SK-N-SH treated with all-trans-retinoic acid at 6 μM for 48 hours (cell line): Measurements from ENCODE around the gene GNPDA2.
"Not testable (repeated sequence)": the region's sequence is repeated elsewhere in the genome, so short reads cannot be mapped to it uniquely, and the experiment has no call there.

ENCODE experiments used
- ATAC-seq: fragments of 200-7000 bp; cut with Tn5 transposase; 3 replicates; pipeline ENCODE4 v1.9.1; 2020; ENCODE audit warnings: mild to moderate bottlenecking, moderate library complexity
- ARNTL ChIP-seq: fragments of 450-650 bp; formaldehyde crosslinking; IDR thresholded peaks from 2 replicates; pipeline ENCODE4 v1.5.0; 2020; ENCODE audit warnings: low read depth, mild to moderate bottlenecking, moderate library complexity, borderline replicate concordance
- BACH2 ChIP-seq: fragments of 250-450 bp; sonication (Bioruptor Pico); IDR thresholded peaks from 2 replicates; pipeline ENCODE4 v1.9.0; 2021; ENCODE audit warnings: mild to moderate bottlenecking, borderline replicate concordance
- CSDC2 ChIP-seq: fragments of 250-450 bp; sonication (Bioruptor Pico); IDR thresholded peaks from 2 replicates; pipeline ENCODE4 v1.5.0; 2020; ENCODE audit warnings: mild to moderate bottlenecking, moderate library complexity
- CSRNP3 ChIP-seq: fragments of 250-450 bp; sonication (Bioruptor Pico); IDR thresholded peaks from 2 replicates; pipeline ENCODE4 v1.5.1; 2021; ENCODE audit warnings: mild to moderate bottlenecking, moderate library complexity
- ESRRG ChIP-seq: fragments of 250-450 bp; sonication (Bioruptor Pico); IDR thresholded peaks from 2 replicates; pipeline ENCODE4 v1.6.1; 2021; ENCODE audit warnings: mild to moderate bottlenecking
- ISL1 ChIP-seq: fragments of 250-450 bp; sonication (Bioruptor Pico); IDR thresholded peaks from 2 replicates; pipeline ENCODE4 v2.1.2; 2022; ENCODE audit warnings: mild to moderate bottlenecking, moderate library complexity
- OSR1 ChIP-seq: fragments of 250-450 bp; sonication (Bioruptor Pico); IDR thresholded peaks from 2 replicates; pipeline ENCODE4 v1.8.0; 2022; ENCODE audit warnings: moderate library complexity, mild to moderate bottlenecking, inconsistent platforms
- PPARA ChIP-seq: fragments of 250-450 bp; sonication (Bioruptor Pico); IDR thresholded peaks from 2 replicates; pipeline ENCODE4 v1.5.0; 2020; ENCODE audit warnings: mild to moderate bottlenecking, borderline replicate concordance
- SNAI2 ChIP-seq: fragments of 250-450 bp; sonication (Bioruptor Pico); IDR thresholded peaks from 2 replicates; pipeline ENCODE4 v1.5.0; 2020; ENCODE audit warnings: mild to moderate bottlenecking, moderate library complexity
- TCF4 ChIP-seq: fragments of 250-450 bp; sonication (Bioruptor Pico); IDR thresholded peaks from 2 replicates; pipeline ENCODE4 v1.8.0; 2021; ENCODE audit warnings: mild to moderate bottlenecking, moderate library complexity, borderline replicate concordance
- TOX ChIP-seq: fragments of 250-450 bp; sonication (Bioruptor Pico); IDR thresholded peaks from 2 replicates; pipeline ENCODE4 v1.8.0; 2021; ENCODE audit warnings: mild to moderate bottlenecking, moderate library complexity, borderline replicate concordance
- ZC3H10 ChIP-seq: fragments of 250-450 bp; sonication (Bioruptor Pico); IDR thresholded peaks from 2 replicates; pipeline ENCODE4 v1.5.1; 2021; ENCODE audit warnings: mild to moderate bottlenecking, moderate library complexity
- ZFP3 ChIP-seq: fragments of 250-450 bp; sonication (Bioruptor Pico); IDR thresholded peaks from 2 replicates; pipeline ENCODE4 v1.5.0; 2020; ENCODE audit warnings: mild to moderate bottlenecking, moderate library complexity
- ZNF70 ChIP-seq: fragments of 450-650 bp; formaldehyde crosslinking; IDR thresholded peaks from 2 replicates; pipeline ENCODE4 v1.5.0; 2020; ENCODE audit warnings: mild to moderate bottlenecking, moderate library complexity
- TF ChIP-seq, protein P1 (sequence below): fragments of 250-450 bp; sonication (Bioruptor Pico); IDR thresholded peaks from 2 replicates; pipeline ENCODE4 v1.8.0; 2020; ENCODE audit warnings: mild to moderate bottlenecking, moderate library complexity, borderline replicate concordance
- TF ChIP-seq, protein P2 (sequence below): fragments of 250-450 bp; sonication (Bioruptor Pico); IDR thresholded peaks from 2 replicates; pipeline ENCODE4 v1.8.0; 2021; ENCODE audit warnings: low read depth, mild to moderate bottlenecking, moderate library complexity, borderline replicate concordance
- TF ChIP-seq, protein P3 (sequence below): fragments of 250-450 bp; sonication (Bioruptor Pico); IDR thresholded peaks from 2 replicates; pipeline ENCODE4 v1.5.0; 2020; ENCODE audit warnings: mild to moderate bottlenecking, moderate library complexity
- TF ChIP-seq, protein P4 (sequence below): fragments of 250-450 bp; sonication (Bioruptor Pico); IDR thresholded peaks from 2 replicates; pipeline ENCODE4 v1.5.1; 2020; ENCODE audit warnings: low read depth, mild to moderate bottlenecking, moderate library complexity

The GNPDA2 gene

GRCh38 chr4:44736900-44737299 lies 10.5 kb upstream of the GNPDA2 start (continued):
- TF ChIP-seq CSDC2 (CRISPR knock-in tag) (no peak), TCF4 (no peak), PPARA (CRISPR knock-in tag) (no peak)

GRCh38 chr4:44728694-44729093 lies 2.3 kb upstream of the GNPDA2 start:
- ATAC-seq: not testable (repeated sequence)

- TF ChIP-seq ARNTL (CRISPR knock-in tag) (no peak), ZC3H10 (CRISPR knock-in tag) (no peak), ZFP3 (CRISPR knock-in tag) (no peak)
- TF ChIP-seq, protein P1, sequence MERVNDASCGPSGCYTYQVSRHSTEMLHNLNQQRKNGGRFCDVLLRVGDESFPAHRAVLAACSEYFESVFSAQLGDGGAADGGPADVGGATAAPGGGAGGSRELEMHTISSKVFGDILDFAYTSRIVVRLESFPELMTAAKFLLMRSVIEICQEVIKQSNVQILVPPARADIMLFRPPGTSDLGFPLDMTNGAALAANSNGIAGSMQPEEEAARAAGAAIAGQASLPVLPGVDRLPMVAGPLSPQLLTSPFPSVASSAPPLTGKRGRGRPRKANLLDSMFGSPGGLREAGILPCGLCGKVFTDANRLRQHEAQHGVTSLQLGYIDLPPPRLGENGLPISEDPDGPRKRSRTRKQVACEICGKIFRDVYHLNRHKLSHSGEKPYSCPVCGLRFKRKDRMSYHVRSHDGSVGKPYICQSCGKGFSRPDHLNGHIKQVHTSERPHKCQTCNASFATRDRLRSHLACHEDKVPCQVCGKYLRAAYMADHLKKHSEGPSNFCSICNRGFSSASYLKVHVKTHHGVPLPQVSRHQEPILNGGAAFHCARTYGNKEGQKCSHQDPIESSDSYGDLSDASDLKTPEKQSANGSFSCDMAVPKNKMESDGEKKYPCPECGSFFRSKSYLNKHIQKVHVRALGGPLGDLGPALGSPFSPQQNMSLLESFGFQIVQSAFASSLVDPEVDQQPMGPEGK: no peak
- TF ChIP-seq, all 23 proteins: peak for 0
- no peak for ATAC-seq
These were observed 1.1 kb upstream of the GNPDA2 start for GRCh38 chr4:44727471-44727870.

GRCh38 chr4:44725726-44726037 lies 674 bp downstream of the GNPDA2 start:
- peak; percentile 69; the same call in 2 of the 3 replicates for ATAC-seq
- TF ChIP-seq ZNF70 (no peak), TCF4 (no peak), OSR1 (CRISPR knock-in tag) (no peak), ZFP3 (CRISPR knock-in tag) (no peak), TOX (CRISPR knock-in tag) (no peak), ESRRG (CRISPR knock-in tag) (no peak), BACH2 (CRISPR knock-in tag) (no peak), SNAI2 (CRISPR knock-in tag) (no peak), ISL1 (no peak)
- TF ChIP-seq, protein P2, sequence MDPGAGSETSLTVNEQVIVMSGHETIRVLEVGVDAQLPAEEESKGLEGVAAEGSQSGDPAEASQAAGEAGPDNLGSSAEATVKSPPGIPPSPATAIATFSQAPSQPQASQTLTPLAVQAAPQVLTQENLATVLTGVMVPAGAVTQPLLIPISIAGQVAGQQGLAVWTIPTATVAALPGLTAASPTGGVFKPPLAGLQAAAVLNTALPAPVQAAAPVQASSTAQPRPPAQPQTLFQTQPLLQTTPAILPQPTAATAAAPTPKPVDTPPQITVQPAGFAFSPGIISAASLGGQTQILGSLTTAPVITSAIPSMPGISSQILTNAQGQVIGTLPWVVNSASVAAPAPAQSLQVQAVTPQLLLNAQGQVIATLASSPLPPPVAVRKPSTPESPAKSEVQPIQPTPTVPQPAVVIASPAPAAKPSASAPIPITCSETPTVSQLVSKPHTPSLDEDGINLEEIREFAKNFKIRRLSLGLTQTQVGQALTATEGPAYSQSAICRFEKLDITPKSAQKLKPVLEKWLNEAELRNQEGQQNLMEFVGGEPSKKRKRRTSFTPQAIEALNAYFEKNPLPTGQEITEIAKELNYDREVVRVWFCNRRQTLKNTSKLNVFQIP (CRISPR knock-in tag): no peak
- TF ChIP-seq, protein P3, sequence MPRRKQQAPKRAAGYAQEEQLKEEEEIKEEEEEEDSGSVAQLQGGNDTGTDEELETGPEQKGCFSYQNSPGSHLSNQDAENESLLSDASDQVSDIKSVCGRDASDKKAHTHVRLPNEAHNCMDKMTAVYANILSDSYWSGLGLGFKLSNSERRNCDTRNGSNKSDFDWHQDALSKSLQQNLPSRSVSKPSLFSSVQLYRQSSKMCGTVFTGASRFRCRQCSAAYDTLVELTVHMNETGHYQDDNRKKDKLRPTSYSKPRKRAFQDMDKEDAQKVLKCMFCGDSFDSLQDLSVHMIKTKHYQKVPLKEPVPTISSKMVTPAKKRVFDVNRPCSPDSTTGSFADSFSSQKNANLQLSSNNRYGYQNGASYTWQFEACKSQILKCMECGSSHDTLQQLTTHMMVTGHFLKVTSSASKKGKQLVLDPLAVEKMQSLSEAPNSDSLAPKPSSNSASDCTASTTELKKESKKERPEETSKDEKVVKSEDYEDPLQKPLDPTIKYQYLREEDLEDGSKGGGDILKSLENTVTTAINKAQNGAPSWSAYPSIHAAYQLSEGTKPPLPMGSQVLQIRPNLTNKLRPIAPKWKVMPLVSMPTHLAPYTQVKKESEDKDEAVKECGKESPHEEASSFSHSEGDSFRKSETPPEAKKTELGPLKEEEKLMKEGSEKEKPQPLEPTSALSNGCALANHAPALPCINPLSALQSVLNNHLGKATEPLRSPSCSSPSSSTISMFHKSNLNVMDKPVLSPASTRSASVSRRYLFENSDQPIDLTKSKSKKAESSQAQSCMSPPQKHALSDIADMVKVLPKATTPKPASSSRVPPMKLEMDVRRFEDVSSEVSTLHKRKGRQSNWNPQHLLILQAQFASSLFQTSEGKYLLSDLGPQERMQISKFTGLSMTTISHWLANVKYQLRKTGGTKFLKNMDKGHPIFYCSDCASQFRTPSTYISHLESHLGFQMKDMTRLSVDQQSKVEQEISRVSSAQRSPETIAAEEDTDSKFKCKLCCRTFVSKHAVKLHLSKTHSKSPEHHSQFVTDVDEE: no peak
- TF ChIP-seq, protein P4, sequence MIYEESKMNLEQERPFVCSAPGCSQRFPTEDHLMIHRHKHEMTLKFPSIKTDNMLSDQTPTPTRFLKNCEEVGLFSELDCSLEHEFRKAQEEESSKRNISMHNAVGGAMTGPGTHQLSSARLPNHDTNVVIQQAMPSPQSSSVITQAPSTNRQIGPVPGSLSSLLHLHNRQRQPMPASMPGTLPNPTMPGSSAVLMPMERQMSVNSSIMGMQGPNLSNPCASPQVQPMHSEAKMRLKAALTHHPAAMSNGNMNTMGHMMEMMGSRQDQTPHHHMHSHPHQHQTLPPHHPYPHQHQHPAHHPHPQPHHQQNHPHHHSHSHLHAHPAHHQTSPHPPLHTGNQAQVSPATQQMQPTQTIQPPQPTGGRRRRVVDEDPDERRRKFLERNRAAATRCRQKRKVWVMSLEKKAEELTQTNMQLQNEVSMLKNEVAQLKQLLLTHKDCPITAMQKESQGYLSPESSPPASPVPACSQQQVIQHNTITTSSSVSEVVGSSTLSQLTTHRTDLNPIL: no peak
- TF ChIP-seq, protein P1: no peak

GRCh38 chr4:44725166-44725565 lies 1.2 kb downstream of the GNPDA2 start:
- no peak for TF ChIP-seq CSRNP3
- peak; percentile 5; the same call in 2 of the 3 replicates for ATAC-seq
